ENCODE measurements around the gene CFAP300.
A peak's percentile ranks its signal among the peaks of the same experiment; 100 is the strongest.

Gene CFAP300

DNA sequence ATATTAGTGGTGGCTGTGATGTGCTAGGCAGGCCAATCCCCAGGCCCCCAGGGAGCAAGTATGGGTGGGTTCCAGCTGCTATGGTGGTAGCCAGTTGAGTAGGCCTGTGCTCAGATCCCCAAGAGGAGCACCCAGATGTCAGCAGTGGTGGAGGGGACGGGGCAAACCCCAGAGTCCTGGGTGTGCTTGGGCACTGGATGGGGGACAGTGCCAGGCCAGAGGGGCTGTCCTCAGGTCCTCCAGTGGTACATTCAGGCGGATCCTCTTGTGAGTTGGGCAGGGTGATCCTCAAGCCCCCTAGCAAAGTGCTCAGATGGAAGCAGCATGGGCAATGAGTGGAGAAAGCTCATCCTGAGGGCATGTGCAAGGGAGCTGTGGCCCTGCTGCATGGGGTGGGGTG lies 26.0 kb downstream of the CFAP300 start:
- no peak for DNase-seq (ENCODE audit: low read depth)

DNA sequence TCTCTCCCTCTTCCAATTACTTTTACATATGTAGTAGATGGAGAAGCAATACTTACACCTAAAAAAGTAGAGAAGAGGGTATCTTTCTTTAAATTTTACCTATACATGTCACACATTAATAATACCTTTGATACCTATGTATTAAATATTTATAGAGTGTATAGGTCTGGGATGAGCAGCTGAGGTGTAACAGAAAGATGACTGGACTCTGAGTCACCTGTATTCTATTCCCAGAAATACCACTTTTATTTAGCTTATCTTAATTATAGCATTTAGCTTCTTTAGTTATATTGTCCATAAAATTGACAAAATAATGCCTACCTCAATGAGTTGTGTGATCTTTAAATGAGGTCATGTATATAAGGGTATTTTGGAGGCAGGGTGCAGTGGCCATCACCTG lies 32.4 kb downstream of the CFAP300 start:
- no peak for DNase-seq (ENCODE audit: low read depth)

DNA sequence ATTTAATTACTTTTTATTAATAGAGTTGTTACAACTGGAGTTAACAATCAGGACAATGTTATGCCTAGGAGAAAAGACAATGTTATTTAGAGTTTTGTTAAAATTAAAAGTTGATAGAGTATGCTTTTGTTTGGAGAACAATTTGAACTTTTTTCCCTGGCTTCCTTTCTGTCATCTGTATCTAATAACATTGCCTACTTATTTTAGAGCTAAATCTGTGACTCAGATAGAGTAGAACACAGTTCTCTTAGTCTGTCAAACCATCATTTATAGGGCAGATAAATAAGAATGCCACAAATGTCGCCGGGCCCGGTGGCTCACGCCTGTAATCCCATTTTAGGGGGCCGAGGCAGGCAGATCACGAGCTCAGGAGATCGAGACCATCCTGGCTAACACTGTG lies 34.1 kb downstream of the CFAP300 start:
- DNase-seq (ENCODE audit: low read depth) = no peak

DNA sequence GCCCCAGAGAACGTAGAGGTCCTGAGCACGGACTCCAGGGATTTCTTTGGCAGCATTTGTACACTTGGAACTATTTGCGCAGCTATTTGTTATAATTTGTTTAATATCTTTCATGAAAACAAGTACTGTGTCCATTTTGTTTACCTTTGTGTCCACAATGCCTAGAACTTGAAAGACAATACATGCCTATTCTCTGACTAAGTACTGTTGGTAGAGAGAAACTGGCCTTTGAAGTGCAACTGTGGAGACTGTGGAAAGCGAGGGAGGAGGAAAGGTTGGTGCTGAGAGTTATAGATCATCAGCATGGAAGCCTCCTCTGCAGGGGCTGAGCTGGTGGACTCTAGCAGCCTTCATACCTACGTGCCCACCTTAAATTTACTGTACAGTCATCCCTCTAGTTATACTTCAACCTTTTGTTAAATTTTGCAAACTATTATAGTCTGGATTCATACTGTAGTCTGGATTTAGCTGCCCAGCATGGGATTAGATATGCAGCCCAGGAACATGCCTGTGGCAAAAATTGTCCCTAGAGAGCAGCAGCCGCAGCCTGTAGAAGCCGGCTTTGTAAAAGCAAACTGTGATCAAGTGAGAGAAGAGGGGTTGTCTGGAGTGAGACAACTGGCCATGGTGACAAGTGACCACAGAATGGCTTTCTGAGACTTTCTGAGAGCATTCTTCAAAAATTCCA lies 38.8 kb downstream of the CFAP300 start:
- no peak for DNase-seq (ENCODE audit: low read depth)

DNA sequence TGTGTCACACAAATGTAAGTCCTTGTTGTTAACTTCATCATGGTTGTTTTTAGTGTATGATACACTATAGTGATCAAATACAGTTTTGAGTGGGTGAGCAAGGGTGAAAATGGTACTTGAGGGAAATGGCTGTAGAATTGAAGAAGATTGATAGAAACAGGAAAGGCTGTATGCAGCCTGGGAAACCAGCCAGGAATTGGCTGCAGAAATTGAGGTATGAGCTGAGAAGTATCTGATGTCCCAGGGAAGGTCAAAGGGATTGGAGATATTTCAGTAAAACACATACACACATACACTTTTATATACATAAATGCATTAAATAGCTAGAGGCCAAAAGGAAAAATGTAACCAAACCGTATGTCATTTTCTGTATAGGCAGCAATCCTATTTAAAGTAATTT lies 49.9 kb downstream of the CFAP300 start:
- DNase-seq (ENCODE audit: low read depth) = no peak

DNA sequence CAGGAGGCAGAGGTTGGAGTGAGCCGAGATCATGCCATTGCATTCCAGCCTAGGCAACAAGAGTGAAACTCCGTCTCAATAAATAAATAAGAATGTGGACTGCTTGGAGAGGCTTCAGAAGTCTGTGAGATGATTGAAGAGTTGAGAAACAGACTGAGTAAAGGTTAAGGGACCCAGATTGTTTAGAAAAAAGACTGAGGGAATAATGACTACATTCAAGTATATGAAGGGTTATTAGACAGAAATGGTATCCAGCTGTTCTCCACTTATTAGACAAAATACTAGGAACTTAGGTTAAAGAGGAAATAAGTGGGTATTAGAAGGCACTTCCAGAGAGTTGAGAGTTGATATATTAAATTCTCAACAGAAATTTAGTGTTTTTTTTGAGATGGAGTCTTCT lies 52.5 kb downstream of the CFAP300 start:
- no peak for DNase-seq (ENCODE audit: low read depth)

DNA sequence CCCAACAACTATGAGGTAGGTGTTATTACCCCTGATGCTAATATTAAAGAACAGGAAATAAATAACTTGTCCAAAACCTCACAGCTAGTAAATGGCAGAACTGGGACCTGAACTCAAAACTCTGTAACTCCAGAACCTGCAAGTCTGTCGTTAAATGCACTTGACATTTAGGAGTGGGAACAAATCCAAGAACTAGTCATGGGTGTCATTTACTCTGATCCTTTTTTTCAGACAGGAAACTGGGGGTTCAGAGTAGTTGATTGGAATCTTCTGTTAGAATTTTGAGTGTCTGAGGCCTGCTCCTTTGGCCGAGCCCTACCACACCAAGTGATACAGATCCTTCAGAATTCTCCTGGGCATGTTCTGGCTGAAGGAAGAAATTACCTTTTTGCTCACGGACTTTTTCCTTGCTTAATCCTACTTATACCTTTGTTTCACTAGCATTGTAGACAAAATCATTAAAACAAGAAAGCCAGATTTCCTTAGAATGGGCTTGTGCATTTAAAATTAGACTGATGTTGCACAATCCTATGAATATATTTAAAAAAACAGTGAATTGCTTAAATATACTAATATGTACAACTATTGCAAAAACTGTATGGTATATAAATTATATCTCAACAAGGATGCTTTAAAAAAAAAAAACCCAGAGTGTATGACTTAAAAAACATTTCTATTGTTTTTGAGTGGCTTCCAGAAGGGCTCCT lies 61.6 kb downstream of the CFAP300 start:
- DNase-seq (ENCODE audit: low read depth) = no peak

DNA sequence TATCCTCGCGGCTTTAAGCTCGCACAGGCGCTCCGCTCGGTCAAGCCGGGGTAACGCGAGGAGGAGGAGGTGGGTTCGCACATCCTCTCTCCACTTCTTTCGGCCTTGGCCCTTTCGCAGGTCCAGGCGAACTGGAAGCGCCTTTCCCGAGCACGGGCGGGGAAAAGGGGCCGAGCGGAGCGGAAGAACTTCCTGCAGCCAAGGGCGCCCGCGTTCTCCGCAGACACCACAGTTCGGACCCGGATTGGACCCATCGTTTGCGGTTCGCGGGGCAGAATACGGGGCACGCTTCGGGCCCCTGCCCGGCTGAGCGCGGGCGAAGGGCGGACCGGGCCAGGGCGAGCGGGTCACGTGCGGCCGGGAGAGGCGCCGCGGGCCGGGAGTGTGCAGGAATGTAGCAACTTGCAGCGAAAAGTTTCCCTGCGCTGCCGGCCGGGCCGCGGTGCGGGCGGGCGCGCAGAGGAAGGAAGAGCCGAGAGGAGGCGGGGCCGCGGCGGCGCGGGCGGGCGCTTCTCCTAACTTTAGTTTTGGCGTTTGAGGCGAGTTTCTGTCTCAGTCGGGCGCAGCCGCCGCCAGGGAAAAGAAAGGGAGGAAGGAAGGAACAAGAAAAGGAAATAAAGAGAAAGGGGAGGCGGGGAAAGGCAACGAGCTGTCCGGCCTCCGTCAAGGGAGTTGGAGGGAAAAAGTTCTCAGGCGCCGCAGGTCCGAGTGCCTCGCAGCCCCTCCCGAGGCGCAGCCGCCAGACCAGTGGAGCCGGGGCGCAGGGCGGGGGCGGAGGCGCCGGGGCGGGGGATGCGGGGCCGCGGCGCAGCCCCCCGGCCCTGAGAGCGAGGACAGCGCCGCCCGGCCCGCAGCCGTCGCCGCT lies 62.9 kb downstream of the CFAP300 start, which contains the start of gene YAP1:
TSS of gene YAP1 (plus strand) at position 552 of the 865 bp plus-strand sequence. CDS start 402 bp downstream, outside the sequence.
- peak; percentile 32 for DNase-seq (ENCODE audit: low read depth)

DNA sequence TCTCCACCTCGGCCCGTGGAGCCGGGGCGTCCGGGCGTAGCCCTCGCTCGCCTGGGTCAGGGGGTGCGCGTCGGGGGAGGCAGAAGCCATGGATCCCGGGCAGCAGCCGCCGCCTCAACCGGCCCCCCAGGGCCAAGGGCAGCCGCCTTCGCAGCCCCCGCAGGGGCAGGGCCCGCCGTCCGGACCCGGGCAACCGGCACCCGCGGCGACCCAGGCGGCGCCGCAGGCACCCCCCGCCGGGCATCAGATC lies 63.4 kb downstream of the CFAP300 start:
- DNase-seq (ENCODE audit: low read depth) = no peak

DNA sequence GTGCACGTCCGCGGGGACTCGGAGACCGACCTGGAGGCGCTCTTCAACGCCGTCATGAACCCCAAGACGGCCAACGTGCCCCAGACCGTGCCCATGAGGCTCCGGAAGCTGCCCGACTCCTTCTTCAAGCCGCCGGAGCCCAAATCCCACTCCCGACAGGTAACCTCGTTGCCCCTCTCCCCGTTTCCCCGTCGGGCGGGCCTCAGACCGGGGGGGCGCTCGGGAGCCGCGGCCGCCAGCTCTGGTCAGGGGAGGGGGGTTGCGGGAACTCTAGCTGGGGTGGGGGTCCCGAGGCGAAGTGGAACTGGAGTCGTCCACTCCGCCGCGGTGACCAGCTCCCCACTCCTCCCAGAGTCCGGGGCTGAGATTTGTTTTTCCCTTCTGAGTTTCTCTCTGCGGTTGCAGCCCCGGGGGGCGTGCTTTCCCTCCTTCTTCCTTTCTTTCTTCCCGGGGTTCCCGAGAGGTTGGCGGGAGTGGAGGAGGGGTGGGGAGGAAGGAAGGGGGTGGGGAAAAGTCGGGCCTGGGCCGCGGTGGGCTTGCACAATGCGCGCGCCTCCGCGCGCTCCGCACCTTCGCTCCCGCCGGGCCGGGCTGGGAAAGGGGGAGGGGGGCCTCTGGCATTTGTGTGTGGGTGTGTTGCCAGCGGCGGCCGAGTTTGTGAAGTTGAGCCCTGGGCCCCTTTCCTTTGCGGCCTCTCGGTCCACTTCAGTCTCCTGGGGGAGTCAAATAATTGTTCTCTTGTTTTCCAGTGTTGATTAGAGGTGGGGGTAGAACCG lies 64.0 kb downstream of the CFAP300 start:
- DNase-seq (ENCODE audit: low read depth) = peak; percentile 2

DNA sequence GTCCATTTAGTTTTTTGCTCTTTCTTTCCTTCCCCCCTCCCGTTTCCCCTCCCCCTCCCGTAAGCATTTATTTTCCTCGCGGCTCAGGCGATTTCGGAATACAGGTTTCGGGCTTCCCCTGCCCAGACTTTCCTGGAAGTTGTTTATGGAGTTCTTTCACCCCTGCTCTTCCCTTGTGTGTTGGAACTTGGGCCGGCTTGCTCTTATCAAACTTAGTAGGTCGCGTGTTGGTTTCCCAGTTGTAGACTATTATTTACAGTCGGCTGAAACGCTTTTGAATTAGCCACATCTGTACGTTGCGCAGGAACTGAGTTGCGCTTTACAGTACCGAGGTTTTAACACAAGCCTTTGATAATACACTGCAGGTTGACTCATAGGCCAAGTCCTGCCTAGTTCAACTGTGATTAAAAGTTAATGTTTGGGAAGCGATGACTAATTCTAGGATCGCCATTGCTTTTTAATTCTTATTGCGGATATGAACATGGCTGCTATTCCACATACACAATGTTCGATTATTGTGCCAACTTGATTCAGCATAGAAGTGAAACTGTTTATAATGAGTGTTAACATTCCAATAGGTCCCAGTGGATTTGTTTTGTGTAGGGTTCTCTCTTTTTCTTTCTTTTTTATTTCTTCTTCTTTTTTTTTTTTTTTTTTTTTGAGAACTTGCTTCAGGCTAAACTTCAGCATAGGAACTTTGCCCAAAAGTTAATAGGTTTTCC lies 64.7 kb downstream of the CFAP300 start:
- no peak for DNase-seq (ENCODE audit: low read depth)

DNA sequence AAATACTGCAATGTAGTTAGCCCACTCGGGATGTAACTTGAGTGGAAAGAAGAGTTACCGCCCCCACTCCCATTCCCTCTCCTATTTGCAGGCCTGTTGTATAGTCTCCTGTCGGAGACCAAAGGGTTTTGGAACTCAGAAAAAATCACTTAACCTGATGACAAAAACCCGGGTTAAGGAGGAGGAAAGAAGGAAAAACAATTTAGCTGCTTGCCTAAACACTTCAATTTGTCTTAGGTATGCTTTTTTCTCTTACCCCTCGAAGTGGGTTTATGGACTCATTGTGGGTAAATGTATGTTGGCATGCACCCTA lies 65.2 kb downstream of the CFAP300 start:
- DNase-seq (ENCODE audit: low read depth) = no peak

DNA sequence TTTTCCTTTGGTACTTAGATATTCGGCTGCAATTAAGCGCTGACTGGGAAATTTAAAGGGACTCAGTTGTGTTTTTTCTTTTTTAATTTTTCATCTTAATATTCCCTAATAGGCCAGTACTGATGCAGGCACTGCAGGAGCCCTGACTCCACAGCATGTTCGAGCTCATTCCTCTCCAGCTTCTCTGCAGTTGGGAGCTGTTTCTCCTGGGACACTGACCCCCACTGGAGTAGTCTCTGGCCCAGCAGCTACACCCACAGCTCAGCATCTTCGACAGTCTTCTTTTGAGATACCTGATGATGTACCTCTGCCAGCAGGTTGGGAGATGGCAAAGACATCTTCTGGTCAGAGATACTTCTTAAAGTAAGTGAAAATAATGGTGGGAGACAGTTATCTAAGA lies 66.8 kb downstream of the CFAP300 start:
- no peak for DNase-seq (ENCODE audit: low read depth)

DNA sequence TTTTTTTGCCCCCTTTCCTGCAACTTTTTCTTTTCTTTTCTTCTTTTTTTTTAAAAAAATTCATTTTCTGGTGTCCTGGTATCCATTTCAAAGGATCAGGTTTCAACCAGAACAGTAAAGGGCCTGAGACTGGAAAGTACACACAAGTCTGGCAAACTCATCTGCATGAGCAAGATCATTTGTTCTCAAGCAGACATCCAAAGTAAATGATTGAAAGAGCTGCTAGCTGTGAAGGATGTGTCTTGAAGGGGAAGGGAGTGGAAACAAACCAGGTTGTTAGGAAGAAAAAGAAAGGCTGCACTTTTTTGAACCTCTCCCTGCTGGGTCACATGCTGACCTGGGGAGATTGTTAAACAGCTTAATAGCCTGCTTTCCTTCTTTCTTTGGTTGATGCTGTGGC lies 68.3 kb downstream of the CFAP300 start:
- DNase-seq (ENCODE audit: low read depth) = no peak

DNA sequence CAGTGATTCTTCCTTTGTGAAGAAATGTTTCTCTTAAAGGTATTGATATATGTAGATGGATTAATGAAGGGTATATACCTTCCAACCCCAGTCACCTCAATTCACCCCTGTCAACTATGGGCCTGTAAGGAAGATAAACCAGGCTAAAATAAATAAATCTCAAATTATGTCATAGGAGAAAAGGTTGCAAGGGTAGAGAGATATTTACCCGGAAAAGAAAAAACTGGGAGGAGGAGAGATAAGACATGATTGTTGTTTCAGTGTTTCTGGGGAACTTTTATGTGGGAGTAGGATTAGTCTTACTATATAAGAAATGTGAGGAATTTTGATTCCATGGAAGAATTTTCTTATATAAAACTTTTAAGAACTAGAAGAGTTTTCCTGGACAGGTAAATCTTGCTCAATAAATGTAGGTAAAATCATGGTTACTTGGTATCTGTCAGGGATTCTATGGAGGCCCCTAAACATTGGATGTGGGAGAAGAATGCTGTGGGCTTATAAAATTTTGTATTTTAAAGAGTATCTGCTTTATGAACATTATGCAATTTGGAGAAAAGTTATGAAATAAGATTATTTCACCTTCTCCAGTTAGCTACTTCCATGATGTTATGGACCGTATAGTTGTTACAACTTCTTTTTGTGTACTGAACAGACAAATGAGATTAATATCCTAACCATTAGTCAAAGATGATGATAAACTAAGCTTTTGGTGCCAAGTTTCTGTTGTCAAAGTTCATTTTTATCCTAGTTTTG lies 69.4 kb downstream of the CFAP300 start:
- no peak for DNase-seq (ENCODE audit: low read depth)

DNA sequence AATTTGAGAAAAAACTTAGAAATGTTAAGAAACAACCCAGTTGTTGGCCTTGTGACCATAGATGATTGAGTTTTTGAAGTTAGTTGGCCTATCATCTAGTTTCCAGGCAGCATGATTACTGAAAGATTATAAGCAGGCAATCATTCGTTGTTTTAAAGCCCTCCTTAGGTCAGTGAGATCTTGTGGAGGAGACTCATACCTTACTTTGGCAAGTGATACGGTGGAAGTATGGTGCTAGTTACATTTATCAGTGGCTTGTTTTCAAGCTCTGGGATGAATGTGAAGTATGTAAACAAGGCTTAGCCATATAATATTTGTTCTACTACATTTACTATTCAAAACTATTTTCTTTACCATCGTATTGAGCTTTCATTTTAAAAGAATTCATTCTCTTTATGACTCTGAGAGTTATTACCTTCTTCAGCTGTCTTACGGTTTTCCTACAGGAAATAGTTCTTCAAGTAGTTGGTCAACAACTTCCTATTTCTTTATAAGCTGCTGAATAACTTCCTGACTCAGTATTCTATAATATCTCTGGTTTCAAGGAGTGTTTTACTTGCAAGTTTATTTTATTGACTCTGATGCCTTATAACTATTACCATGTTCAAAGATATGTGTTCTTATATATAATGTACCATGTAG lies 70.4 kb downstream of the CFAP300 start:
- DNase-seq (ENCODE audit: low read depth) = no peak

DNA sequence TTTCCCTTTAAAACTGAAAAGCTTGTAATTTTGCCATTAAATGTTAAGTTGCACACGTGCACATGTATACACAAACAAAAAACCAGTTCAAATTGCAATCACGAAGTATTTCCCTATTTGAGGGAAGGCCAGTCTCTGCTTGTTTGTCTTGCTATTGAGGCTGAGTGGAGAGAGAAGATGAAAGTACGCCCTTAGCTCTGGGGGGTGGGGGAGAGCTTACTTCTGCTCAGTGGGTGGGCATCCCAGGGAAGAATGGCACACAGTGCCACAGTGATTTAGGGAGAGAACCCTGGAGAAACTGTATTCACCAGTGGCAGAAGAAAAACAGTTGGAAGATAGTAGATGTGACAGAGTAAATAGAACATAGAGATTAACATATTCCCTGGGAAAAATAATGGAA lies 71.7 kb downstream of the CFAP300 start:
- no peak for DNase-seq (ENCODE audit: low read depth)

DNA sequence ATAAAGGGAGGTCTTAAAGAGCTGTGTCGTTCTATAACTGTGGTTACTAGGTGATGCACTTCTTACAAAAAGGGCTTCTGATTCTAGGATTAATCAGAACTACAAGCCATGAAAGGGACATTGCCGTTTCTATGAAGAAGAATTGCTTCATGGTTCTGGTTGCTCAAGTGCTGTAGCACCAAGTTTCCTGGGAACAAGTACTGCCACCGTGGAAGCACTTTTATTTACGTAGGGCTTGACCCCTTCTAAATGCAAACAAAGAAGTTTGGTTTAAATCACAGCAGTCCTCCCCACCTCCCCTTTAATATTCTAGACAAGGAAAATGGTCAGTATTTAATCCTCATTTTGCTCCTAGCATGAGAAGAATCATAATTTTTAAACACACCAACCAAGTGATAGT lies 72.8 kb downstream of the CFAP300 start:
- DNase-seq (ENCODE audit: low read depth) = no peak

DNA sequence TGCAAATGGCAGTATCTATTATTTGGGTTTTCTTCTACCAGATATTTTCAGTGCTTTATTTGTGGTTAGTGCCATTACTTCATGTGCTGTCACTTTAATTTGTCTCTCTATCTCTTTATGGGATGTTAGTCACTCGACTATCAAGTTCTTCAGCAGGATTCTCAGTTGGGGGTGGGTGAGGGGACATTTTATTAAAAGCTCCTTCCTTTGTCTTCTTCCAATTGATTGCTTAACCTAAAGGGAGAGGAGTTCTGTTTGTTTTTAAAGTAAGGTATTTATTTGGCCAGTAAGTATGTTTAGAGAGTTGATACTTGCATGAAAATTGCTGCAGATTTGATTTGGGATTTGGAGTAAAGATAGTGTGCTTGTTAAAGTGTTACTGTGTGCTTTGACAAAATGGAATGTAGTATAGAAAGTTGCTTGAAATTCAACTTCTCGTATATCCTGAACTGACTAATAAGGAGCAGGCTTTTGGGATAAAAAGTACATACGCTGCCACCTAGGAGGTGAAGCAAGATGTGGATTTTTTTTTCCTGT lies 73.3 kb downstream of the CFAP300 start:
- no peak for DNase-seq (ENCODE audit: low read depth)

DNA sequence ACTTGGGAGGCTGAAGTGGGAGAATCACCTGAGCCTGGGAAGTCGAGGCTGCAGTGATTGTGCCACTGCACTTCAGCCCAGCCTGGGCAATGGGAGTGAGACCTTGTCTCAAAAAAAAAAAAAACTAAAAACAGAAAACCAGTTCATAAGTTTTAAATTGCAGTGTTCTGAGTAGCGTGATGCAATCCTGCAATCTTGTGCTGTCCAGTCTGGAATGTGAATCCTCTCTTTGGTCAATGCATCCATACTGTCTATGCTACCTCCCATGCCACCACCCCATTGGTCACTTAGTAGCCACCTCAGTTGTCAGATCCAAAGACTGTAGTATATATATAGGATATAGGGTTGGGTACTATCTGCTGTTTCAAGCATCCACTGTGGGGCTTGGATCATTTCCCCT lies 74.1 kb downstream of the CFAP300 start:
- no peak for DNase-seq (ENCODE audit: low read depth)

Data from activated T-helper 9 cell treated with anti-CD3 and anti-CD28 coated beads, Interleukin-2, amount 50 U/mL, for 16 hours (primary cell).